Gastroesophageal sphincter (tissue), 4 donors: ENCODE results near the gene C10orf62. TPM values are rescaled to one million over a fixed set of nuclear protein-coding genes. Genes with fewer than 3 reads are reported as not detected.
A peak's percentile ranks its signal among the peaks of the same experiment; 100 is the strongest.

Experiments used
- ATAC-seq: fragments of 150-250 bp; one replicate; pipeline ENCODE4 v1.9.1; 2016; ENCODE audit warnings: mild to moderate bottlenecking, moderate library complexity
- H3K27ac ChIP-seq, 4 donors: fragments of 200-600 bp; sonication (generic) in 3 of 4; 1 replicate in 3 of 4; 2 replicates in 1 of 4; pipeline ENCODE4 v1.5.1; 2016 to 2019
- H3K27me3 ChIP-seq: fragments of 200-600 bp; sonication (generic); one replicate; pipeline ENCODE4 v1.5.1; 2019
- H3K36me3 ChIP-seq, 2 donors: fragments of 200-600 bp; sonication (generic); one replicate each; pipeline ENCODE4 v1.5.1; 2019; ENCODE audit warnings: control low read depth in 1 of 2
- H3K4me1 ChIP-seq, 3 donors: fragments of 200-600 bp; sonication (generic); 1 replicate in 2 of 3; 2 replicates in 1 of 3; pipeline ENCODE4 v1.5.1; 2016 to 2019; ENCODE audit warnings: control low read depth in 2 of 3
- H3K4me3 ChIP-seq, 2 donors: fragments of 200-600 bp; sonication (generic); one replicate each; pipeline ENCODE4 v1.5.1; 2019; ENCODE audit warnings: mild to moderate bottlenecking in 1 of 2, moderate library complexity in 1 of 2
- H3K9me3 ChIP-seq, 3 donors: fragments of 200-600 bp; sonication (generic); one replicate each; pipeline ENCODE4 v1.5.1; 2017 to 2019; ENCODE audit warnings: control low read depth in 2 of 3
- CTCF ChIP-seq, 4 experiments: fragments of 200-600 bp in 2 of 4; fragments of 450-650 bp in 2 of 4; sonication (generic) in 1 of 4; IDR thresholded peaks; one replicate each; pipeline ENCODE4 v1.5.1; 2017 to 2019; ENCODE audit warnings: antibody characterized with exemption in 4 of 4, mild to moderate bottlenecking in 2 of 4, moderate library complexity in 2 of 4
- EP300 ChIP-seq: sonication (generic); formaldehyde crosslinking; IDR thresholded peaks from one replicate; pipeline ENCODE4 v1.6.1; 2017; ENCODE audit warnings: antibody characterized with exemption, mild to moderate bottlenecking
- POLR2A ChIP-seq, 2 donors: fragments of 450-650 bp; IDR thresholded peaks; one replicate each; pipeline ENCODE4 v1.6.1; 2017; ENCODE audit warnings: antibody characterized with exemption in 2 of 2, mild to moderate bottlenecking in 2 of 2, moderate library complexity in 1 of 2
- POLR2AphosphoS5 ChIP-seq: sonication (generic); formaldehyde crosslinking; IDR thresholded peaks from one replicate; pipeline ENCODE4 v1.6.1; 2017; ENCODE audit warnings: antibody characterized with exemption
- WGBS, 2 donors: methylation state at CpG; one replicate each; pipeline ENCODE4 v1.1.5; 2018; ENCODE audit warnings: low coverage in 1 of 2; 5-methylcytosine and 5-hydroxymethylcytosine counted together
- total RNA-seq, 4 donors: library from RNA; depleted of rRNA; stranded (reverse); fragments of >200 nt; gene quantifications; one replicate each; pipeline ENCODE4 v1.1.0, GENCODE V29; 2016

The C10orf62 gene
- total RNA-seq, 4 donors from 2014 or later, result not detected

- WGBS, 2 donors, result 60 to 68% methylated on average over 3 to 9 of the region's 40 CpGs
- Histone ChIP-seq H3K9me3 (no peaks in the 10 kb centered on the region), H3K27me3 (no peaks in the 10 kb centered on the region), H3K4me3 (peak overlapping the region in 1 of 2 donors; percentile 13), H3K27ac (no peak overlapping the region), H3K4me1 (peaks cover 0 to 11% (median 0%) of the 10 kb centered on the region in 3 donors), H3K36me3 (no peaks in the 10 kb centered on the region)
- no peak for TF ChIP-seq POLR2AphosphoS5
- TF ChIP-seq POLR2A (IDR thresholded peaks at IDR 0.05), result no peak
- TF ChIP-seq EP300, result no peak
- TF ChIP-seq CTCF (IDR thresholded peaks at IDR 0.05), result no peak
- no peak for ATAC-seq
Observed at GRCh38 chr10:97578171-97578844, 11.2 kb upstream of the C10orf62 start.

- Histone ChIP-seq H3K27me3 (no peaks in the 10 kb centered on the region), H3K4me3 (no peak overlapping the region), H3K9me3 (no peaks in the 10 kb centered on the region), H3K27ac (no peak overlapping the region), H3K36me3 (no peaks in the 10 kb centered on the region), H3K4me1 (no peaks in the 10 kb centered on the region)
- ATAC-seq, result no peak
- TF ChIP-seq POLR2A (IDR thresholded peaks at IDR 0.05), result no peak
- WGBS, 2 donors, result 88 to 90% methylated on average over 3 of the region's 9 CpGs
Observed at GRCh38 chr10:97580421-97581367, 8.8 kb upstream of the C10orf62 start.

GRCh38 chr10:97582169-97582568, 7.4 kb upstream of the C10orf62 start:
- Histone ChIP-seq H3K36me3 (no peaks in the 10 kb centered on the region), H3K4me3 (no peak overlapping the region), H3K27me3 (no peaks in the 10 kb centered on the region), H3K9me3 (no peaks in the 10 kb centered on the region), H3K27ac (no peak overlapping the region), H3K4me1 (no peaks in the 10 kb centered on the region)
- no peak for ATAC-seq
- TF ChIP-seq POLR2A (IDR thresholded peaks at IDR 0.05) (no peak), POLR2AphosphoS5 (no peak), EP300 (no peak), CTCF (IDR thresholded peaks at IDR 0.05) (no peak)
- WGBS, 2 donors, result 90% methylated on average over 7 of the region's 8 CpGs; no CpG with 5 or more reads in 1 of the 2 donors

- no peak for ATAC-seq
- no peaks in the 10 kb centered on the region for H3K9me3 ChIP-seq
- no peak for TF ChIP-seq CTCF (IDR thresholded peaks at IDR 0.05)
- TF ChIP-seq EP300, result no peak
- no peaks in the 10 kb centered on the region for H3K27me3 ChIP-seq
- H3K4me3 ChIP-seq, result no peak overlapping the region
- H3K36me3 ChIP-seq, result no peaks in the 10 kb centered on the region
- 94% methylated on average over 5 of the region's 13 CpGs; no CpG with 5 or more reads in 1 of the 2 donors for WGBS, 2 donors
- no peaks in the 10 kb centered on the region for H3K4me1 ChIP-seq
- peak overlapping the region in 1 of 4 donors; percentile 46 for H3K27ac ChIP-seq
Observed at GRCh38 chr10:97583476-97583875, 6.0 kb upstream of the C10orf62 start.

GRCh38 chr10:97584060-97584797, 5.3 kb upstream of the C10orf62 start, which contains the start of gene HOGA1:
Gene HOGA1 (plus strand): TSS chr10:97584389. CDS start chr10:97584704, 315 bp downstream.
- TF ChIP-seq POLR2AphosphoS5 (no peak), POLR2A (IDR thresholded peaks at IDR 0.05) (no peak), EP300 (no peak)
- Histone ChIP-seq H3K4me3 (no peak within 1 kb of the TSS), H3K36me3 (no peaks in the 10 kb centered on the region), H3K27me3 (no peaks in the 10 kb centered on the region), H3K9me3 (no peaks in the 10 kb centered on the region), H3K4me1 (no peaks in the 10 kb centered on the region), H3K27ac (peak within 1 kb of the TSS in 1 of 4 donors; percentile 46)
- peak; percentile 86 for ATAC-seq
- no CpG with 5 or more reads among the region's 5 CpGs for WGBS, 2 donors
